ENCODE data around the gene HSP90AB1. TPM values are rescaled to one million over a fixed set of nuclear protein-coding genes. Genes with fewer than 3 reads are reported as not detected.

HSP90AB1 gene
- total and polyA plus RNA-seq, 9 of the 15 experiments (the other 6 are each of a cell fraction or from before 2014, with no cell fraction given) = 1,780 to 3,358 (median 2,262) TPM

DNA sequence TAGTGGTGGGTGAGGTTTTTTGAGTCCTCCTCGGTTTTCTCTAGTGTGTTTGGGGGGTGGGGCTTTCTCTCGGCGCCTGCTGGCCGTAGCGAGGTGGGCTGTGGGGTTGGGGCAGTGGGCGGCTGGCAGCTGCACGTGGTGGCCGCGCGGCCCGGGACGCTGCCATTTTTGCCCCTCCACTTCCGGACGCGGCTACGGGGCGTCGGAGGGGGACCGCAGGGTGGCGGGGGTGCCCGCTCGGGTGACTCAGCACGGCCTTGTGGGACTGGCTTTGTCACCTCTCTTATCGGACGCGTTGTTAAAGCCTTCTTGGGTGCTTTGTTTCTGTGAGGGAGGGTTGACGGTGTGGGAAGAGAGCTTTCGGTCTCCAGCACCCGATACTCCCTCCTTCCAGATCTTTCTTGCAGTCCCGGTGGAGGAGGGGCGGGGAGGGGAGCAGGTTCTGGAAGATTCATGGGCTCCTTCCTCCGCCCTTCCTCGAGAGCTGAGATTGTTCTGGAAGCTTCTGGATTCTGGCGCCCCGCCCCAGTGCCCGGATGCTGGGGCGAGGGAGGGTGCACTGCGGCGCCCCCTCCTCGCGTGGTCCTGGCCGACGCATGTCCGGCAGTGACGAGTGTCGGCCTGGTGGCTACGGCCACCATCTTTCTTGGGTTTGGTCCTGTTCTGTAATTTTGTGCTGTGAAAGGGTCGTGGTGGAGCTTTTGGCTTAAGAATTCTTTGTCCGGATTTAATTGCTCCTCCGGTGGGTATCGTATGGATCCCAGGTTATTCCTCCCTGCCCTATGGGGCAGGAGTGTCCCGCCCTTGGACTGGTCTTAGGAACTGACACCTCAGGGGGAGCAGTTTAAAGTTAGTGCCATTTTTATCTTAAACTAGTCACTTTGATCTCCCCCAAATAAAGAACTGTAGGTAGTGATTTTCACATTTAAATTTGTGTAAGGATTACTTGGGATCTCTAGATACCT lies 719 bp downstream of the HSP90AB1 start (continued):
- TF ChIP-seq FOXP4 (CRISPR knock-in tag; IDR thresholded peaks at IDR 0.05; ENCODE audit: borderline replicate concordance) (peak; percentile 33; the same call in 1 of the 2 replicates), SREBF1 (IDR thresholded peaks at IDR 0.05; ENCODE audit: borderline replicate concordance, low read depth, low read length) (no peak; the same call in 1 of the 2 replicates), GTF2F1 (IDR thresholded peaks at IDR 0.05; ENCODE audit: low read depth, low read length) (no peak), MCM2 (IDR thresholded peaks at IDR 0.05; ENCODE audit: low read depth) (no peak), ZC3H4 (CRISPR knock-in tag; IDR thresholded peaks at IDR 0.05; ENCODE audit: borderline replicate concordance) (peak; percentile 88), RFX1 (IDR thresholded peaks at IDR 0.05) (no peak), HMGN3 (IDR thresholded peaks at IDR 0.05; ENCODE audit: borderline replicate concordance, extremely low read depth, insufficient read length, low read depth, low read length) (peak; percentile 99), MAFG (tag; conservative IDR thresholded peaks at IDR 0.05) (peak; percentile 91), SIN3B (IDR thresholded peaks at IDR 0.05; ENCODE audit: low read depth) (no peak; the same call in 1 of the 2 replicates), MCM5 (IDR thresholded peaks at IDR 0.05; ENCODE audit: low read depth) (no peak), ZKSCAN8 (CRISPR knock-in tag; IDR thresholded peaks at IDR 0.05) (no peak; the same call in 1 of the 2 replicates), SMAD2 (IDR thresholded peaks at IDR 0.05; ENCODE audit: low read depth, low read length) (no peak), BRCA1 (IDR thresholded peaks at IDR 0.05) (no peak), BRCA1 (CRISPR knock-in tag; IDR thresholded peaks at IDR 0.05) (peak; percentile 8; the same call in 1 of the 2 replicates), RBFOX2 (IDR thresholded peaks at IDR 0.05; ENCODE audit: low read depth, low read length) (peak; percentile 100), SP2 (IDR thresholded peaks at IDR 0.05; ENCODE audit: extremely low read depth, low read depth, low read length, poor library complexity, severe bottlenecking) (no peak), ATF6 (CRISPR knock-in tag; IDR thresholded peaks at IDR 0.05) (no peak; the same call in 1 of the 2 replicates)
- TF ChIP-seq, protein P1, sequence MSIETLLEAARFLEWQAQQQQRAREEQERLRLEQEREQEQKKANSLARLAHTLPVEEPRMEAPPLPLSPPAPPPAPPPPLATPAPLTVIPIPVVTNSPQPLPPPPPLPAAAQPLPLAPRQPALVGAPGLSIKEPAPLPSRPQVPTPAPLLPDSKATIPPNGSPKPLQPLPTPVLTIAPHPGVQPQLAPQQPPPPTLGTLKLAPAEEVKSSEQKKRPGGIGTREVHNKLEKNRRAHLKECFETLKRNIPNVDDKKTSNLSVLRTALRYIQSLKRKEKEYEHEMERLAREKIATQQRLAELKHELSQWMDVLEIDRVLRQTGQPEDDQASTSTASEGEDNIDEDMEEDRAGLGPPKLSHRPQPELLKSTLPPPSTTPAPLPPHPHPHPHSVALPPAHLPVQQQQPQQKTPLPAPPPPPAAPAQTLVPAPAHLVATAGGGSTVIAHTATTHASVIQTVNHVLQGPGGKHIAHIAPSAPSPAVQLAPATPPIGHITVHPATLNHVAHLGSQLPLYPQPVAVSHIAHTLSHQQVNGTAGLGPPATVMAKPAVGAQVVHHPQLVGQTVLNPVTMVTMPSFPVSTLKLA (conservative IDR thresholded peaks at IDR 0.05) = peak; percentile 99
- TF ChIP-seq, protein P2, sequence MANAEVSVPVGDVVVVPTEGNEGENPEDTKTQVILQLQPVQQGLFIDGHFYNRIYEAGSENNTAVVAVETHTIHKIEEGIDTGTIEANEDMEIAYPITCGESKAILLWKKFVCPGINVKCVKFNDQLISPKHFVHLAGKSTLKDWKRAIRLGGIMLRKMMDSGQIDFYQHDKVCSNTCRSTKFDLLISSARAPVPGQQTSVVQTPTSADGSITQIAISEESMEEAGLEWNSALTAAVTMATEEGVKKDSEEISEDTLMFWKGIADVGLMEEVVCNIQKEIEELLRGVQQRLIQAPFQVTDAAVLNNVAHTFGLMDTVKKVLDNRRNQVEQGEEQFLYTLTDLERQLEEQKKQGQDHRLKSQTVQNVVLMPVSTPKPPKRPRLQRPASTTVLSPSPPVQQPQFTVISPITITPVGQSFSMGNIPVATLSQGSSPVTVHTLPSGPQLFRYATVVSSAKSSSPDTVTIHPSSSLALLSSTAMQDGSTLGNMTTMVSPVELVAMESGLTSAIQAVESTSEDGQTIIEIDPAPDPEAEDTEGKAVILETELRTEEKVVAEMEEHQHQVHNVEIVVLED (CRISPR knock-in tag; IDR thresholded peaks at IDR 0.05) = peak; percentile 75

Data from K562 (cell line).